DOHH2 (cell line): Measurements from ENCODE around the gene ZNF814.

Experiments
- H3F3A ChIP-seq: fragments of 200-600 bp; sonication (generic), shearing (Covaris generic); 2 replicates; pipeline ENCODE4 v1.6.0; 2016; ENCODE audit warnings: antibody characterized with exemption, mild to moderate bottlenecking; ENCODE audit not compliant: control insufficient read depth, insufficient read depth
- H3K27ac ChIP-seq: fragments of 200-600 bp; sonication (generic); 2 replicates; pipeline ENCODE4 v1.5.1; 2014; ENCODE audit warnings: low read depth, mild to moderate bottlenecking, low read length, moderate library complexity
- H3K27me3 ChIP-seq: fragments of 200-600 bp; sonication (generic); 2 replicates; pipeline ENCODE4 v1.6.1; 2014; ENCODE audit warnings: mild to moderate bottlenecking, low read length, mixed read lengths; ENCODE audit not compliant: control insufficient read depth
- H3K36me3 ChIP-seq: fragments of 200-600 bp; sonication (generic); 2 replicates; pipeline ENCODE4 v1.6.1; 2014; ENCODE audit warnings: mild to moderate bottlenecking, low read length, moderate library complexity, mixed read lengths; ENCODE audit not compliant: control insufficient read depth
- H3K4me1 ChIP-seq: fragments of 200-600 bp; sonication (generic); 2 replicates; pipeline ENCODE4 v1.6.1; 2014; ENCODE audit warnings: mild to moderate bottlenecking, low read length, mixed read lengths; ENCODE audit not compliant: control insufficient read depth
- H3K4me2 ChIP-seq: fragments of 200-600 bp; sonication (generic); 2 replicates; pipeline ENCODE4 v1.6.0; 2014; ENCODE audit warnings: mild to moderate bottlenecking, low read length, moderate library complexity
- H3K4me3 ChIP-seq: fragments of 200-600 bp; sonication (generic); 2 replicates; pipeline ENCODE4 v1.5.1; 2014; ENCODE audit warnings: mild to moderate bottlenecking, low read length, mixed read lengths
- H3K79me2 ChIP-seq: fragments of 200-600 bp; sonication (generic); 2 replicates; pipeline ENCODE4 v1.6.1; 2014; ENCODE audit warnings: mild to moderate bottlenecking, low read length, mixed read lengths; ENCODE audit not compliant: control insufficient read depth
- H3K9me2 ChIP-seq: fragments of 200-600 bp; sonication (generic); replicated peaks from 2 replicates; pipeline ENCODE4 v1.6.1; 2014; ENCODE audit warnings: mild to moderate bottlenecking, low read length, mixed read lengths; ENCODE audit not compliant: control insufficient read depth
- H3K9me3 ChIP-seq: fragments of 200-600 bp; sonication (generic); 2 replicates; pipeline ENCODE4 v1.6.1; 2014; ENCODE audit warnings: antibody characterized with exemption, low read length, mixed read lengths; ENCODE audit not compliant: control insufficient read depth, insufficient read depth
- H4K20me1 ChIP-seq: fragments of 200-600 bp; sonication (generic); 2 replicates; pipeline ENCODE4 v1.6.0; 2014; ENCODE audit warnings: low read depth, mild to moderate bottlenecking, antibody characterized with exemption, low read length, moderate library complexity; ENCODE audit not compliant: control insufficient read depth, insufficient read depth
- EZH2phosphoT487 ChIP-seq: fragments of 200-600 bp; sonication (generic); IDR thresholded peaks from 2 replicates; pipeline ENCODE4 v1.6.1; 2017; ENCODE audit warnings: borderline replicate concordance, mild to moderate bottlenecking, antibody characterized with exemption, low read length, moderate library complexity, mixed read lengths
- TF ChIP-seq, protein P1 (sequence below): fragments of 200-600 bp; sonication (generic); IDR thresholded peaks from one replicate; pipeline ENCODE4 v1.5.1; 2014; ENCODE audit warnings: antibody characterized with exemption, mild to moderate bottlenecking, low read depth, low read length; ENCODE audit not compliant: poor library complexity, severe bottlenecking

The ZNF814 gene

GRCh38 chr19:57803265-57803593 is 85.6 kb downstream of the ZNF814 start:
- Histone ChIP-seq H3K27ac (no peak overlapping the region), H3K4me3 (no peak overlapping the region)

GRCh38 chr19:57802269-57802668 is 86.6 kb downstream of the ZNF814 start:
- Histone ChIP-seq H3F3A (peaks cover 4% of the 10 kb centered on the region; the same call in 1 of the 2 replicates), H3K9me3 (no peaks in the 10 kb centered on the region), H3K4me3 (no peak overlapping the region), H3K79me2 (no peaks in the 10 kb centered on the region), H3K4me1 (peaks cover 4% of the 10 kb centered on the region; the same call in 1 of the 2 replicates), H3K27me3 (no peaks in the 10 kb centered on the region), H3K27ac (no peak overlapping the region), H4K20me1 (no peaks in the 10 kb centered on the region), H3K36me3 (no peaks in the 10 kb centered on the region), H3K4me2 (no peak overlapping the region), H3K9me2 (no peaks in the 10 kb centered on the region)
- TF ChIP-seq EZH2phosphoT487, result no peak
- TF ChIP-seq, protein P1, sequence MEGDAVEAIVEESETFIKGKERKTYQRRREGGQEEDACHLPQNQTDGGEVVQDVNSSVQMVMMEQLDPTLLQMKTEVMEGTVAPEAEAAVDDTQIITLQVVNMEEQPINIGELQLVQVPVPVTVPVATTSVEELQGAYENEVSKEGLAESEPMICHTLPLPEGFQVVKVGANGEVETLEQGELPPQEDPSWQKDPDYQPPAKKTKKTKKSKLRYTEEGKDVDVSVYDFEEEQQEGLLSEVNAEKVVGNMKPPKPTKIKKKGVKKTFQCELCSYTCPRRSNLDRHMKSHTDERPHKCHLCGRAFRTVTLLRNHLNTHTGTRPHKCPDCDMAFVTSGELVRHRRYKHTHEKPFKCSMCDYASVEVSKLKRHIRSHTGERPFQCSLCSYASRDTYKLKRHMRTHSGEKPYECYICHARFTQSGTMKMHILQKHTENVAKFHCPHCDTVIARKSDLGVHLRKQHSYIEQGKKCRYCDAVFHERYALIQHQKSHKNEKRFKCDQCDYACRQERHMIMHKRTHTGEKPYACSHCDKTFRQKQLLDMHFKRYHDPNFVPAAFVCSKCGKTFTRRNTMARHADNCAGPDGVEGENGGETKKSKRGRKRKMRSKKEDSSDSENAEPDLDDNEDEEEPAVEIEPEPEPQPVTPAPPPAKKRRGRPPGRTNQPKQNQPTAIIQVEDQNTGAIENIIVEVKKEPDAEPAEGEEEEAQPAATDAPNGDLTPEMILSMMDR, result no peak

More at GRCh38 chr19:57803265-57803593, 85.6 kb downstream of the ZNF814 start:
- Histone ChIP-seq H3K9me2 (no peaks in the 10 kb centered on the region), H3K27me3 (no peaks in the 10 kb centered on the region), H3K4me1 (peaks cover 4% of the 10 kb centered on the region; the same call in 1 of the 2 replicates), H4K20me1 (no peaks in the 10 kb centered on the region), H3K9me3 (no peaks in the 10 kb centered on the region; the same call in 1 of the 2 replicates), H3K36me3 (peaks cover 7% of the 10 kb centered on the region), H3F3A (peaks cover 4% of the 10 kb centered on the region; the same call in 1 of the 2 replicates), H3K4me2 (no peak overlapping the region), H3K79me2 (no peaks in the 10 kb centered on the region)
- TF ChIP-seq, protein P1, result no peak
- TF ChIP-seq EZH2phosphoT487, result no peak

DNA sequence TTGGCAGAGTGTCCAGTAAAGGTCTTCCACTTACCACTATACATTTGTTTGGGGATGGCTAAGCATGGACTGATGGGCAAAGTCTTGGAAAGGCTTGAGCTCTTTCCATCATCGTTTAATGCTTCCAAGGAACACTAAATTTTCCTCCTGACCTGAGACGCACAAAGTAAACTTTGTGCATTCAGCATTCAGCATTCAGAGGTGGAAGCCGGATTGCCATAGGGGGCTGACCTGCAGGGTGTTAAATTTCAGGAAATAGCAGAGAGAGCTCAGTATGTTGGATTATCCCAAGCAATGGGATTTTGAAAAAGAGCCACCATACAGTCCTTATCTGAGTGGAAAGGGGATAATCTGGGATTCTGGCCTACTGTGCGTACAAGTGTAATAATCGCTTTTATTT is 88.1 kb downstream of the ZNF814 start:
- Histone ChIP-seq H3K27ac (no peak overlapping the region), H3K4me3 (no peak overlapping the region), H3F3A (peaks cover 4% of the 10 kb centered on the region; the same call in 1 of the 2 replicates), H3K9me3 (no peaks in the 10 kb centered on the region), H3K79me2 (no peaks in the 10 kb centered on the region), H3K27me3 (no peaks in the 10 kb centered on the region), H4K20me1 (no peaks in the 10 kb centered on the region), H3K36me3 (peaks cover under 1% of the 10 kb centered on the region; the same call in 1 of the 2 replicates), H3K4me1 (peaks cover 4% of the 10 kb centered on the region; the same call in 1 of the 2 replicates), H3K4me2 (no peak overlapping the region), H3K9me2 (no peaks in the 10 kb centered on the region)
- TF ChIP-seq, protein P1, result no peak
- no peak for TF ChIP-seq EZH2phosphoT487
